Measurements from ENCODE around the gene ITPR2. TPM values are rescaled to one million over a fixed set of nuclear protein-coding genes. Genes with fewer than 3 reads are reported as not detected.

Gene ITPR2
- total and polyA plus RNA-seq, 4 donors: 11.7 to 93.3 (median 35.4) TPM

DNA sequence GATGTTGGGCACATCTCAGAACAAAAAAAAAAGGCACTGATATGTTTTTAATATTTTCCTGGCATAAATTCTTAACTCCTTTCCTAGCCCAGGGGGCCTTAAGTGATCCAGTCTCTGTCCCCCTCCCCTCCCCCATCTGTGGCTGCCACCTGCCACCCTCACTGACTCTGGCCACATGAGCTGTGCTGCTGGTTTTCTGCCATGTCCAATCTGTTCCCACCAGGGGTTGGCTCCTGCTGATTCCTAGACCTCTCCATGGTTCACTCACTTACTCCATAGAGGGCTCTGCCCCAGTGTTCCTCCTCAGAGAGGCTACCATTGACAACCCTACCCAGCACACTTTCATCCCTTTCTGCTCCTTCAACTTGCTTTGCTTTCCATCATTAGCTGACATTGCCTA lies 474.3 kb downstream of the ITPR2 start:
- DNase-seq (ENCODE audit: low spot score): no peak
- Histone ChIP-seq H3K36me3 (ENCODE audit: control insufficient read depth in 4 of 4, insufficient read depth in 3 of 4, low read depth in 1 of 4, low read length in 3 of 4) (no peaks in the 10 kb centered on the region), H3K4me3 (ENCODE audit: low read depth in 1 of 3, low read length in 3 of 3) (no peak overlapping the region), H3K4me1 (ENCODE audit: control insufficient read depth in 4 of 4, insufficient read depth in 4 of 4, low read length in 3 of 4) (no peaks in the 10 kb centered on the region), H3K27me3 (ENCODE audit: control insufficient read depth in 4 of 4, insufficient read depth in 4 of 4, low read length in 3 of 4) (no peaks in the 10 kb centered on the region), H3K9ac (ENCODE audit: low read depth in 1 of 2, low read length in 2 of 2) (no peak overlapping the region), H3K9me3 (ENCODE audit: control insufficient read depth in 4 of 4, low read length in 3 of 4) (no peaks in the 10 kb centered on the region), H3K27ac (ENCODE audit: low read depth in 1 of 2, low read length in 2 of 2) (no peak overlapping the region)
- no peak for TF ChIP-seq SP1 (IDR thresholded peaks at IDR 0.05)
- TF ChIP-seq, protein P1, sequence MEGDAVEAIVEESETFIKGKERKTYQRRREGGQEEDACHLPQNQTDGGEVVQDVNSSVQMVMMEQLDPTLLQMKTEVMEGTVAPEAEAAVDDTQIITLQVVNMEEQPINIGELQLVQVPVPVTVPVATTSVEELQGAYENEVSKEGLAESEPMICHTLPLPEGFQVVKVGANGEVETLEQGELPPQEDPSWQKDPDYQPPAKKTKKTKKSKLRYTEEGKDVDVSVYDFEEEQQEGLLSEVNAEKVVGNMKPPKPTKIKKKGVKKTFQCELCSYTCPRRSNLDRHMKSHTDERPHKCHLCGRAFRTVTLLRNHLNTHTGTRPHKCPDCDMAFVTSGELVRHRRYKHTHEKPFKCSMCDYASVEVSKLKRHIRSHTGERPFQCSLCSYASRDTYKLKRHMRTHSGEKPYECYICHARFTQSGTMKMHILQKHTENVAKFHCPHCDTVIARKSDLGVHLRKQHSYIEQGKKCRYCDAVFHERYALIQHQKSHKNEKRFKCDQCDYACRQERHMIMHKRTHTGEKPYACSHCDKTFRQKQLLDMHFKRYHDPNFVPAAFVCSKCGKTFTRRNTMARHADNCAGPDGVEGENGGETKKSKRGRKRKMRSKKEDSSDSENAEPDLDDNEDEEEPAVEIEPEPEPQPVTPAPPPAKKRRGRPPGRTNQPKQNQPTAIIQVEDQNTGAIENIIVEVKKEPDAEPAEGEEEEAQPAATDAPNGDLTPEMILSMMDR (IDR thresholded peaks at IDR 0.05; ENCODE audit: low read depth, low read length, missing input control): no peak
- TF ChIP-seq, protein P2, sequence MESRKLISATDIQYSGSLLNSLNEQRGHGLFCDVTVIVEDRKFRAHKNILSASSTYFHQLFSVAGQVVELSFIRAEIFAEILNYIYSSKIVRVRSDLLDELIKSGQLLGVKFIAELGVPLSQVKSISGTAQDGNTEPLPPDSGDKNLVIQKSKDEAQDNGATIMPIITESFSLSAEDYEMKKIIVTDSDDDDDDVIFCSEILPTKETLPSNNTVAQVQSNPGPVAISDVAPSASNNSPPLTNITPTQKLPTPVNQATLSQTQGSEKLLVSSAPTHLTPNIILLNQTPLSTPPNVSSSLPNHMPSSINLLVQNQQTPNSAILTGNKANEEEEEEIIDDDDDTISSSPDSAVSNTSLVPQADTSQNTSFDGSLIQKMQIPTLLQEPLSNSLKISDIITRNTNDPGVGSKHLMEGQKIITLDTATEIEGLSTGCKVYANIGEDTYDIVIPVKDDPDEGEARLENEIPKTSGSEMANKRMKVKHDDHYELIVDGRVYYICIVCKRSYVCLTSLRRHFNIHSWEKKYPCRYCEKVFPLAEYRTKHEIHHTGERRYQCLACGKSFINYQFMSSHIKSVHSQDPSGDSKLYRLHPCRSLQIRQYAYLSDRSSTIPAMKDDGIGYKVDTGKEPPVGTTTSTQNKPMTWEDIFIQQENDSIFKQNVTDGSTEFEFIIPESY (IDR thresholded peaks at IDR 0.05): no peak
- TF ChIP-seq, protein P3, sequence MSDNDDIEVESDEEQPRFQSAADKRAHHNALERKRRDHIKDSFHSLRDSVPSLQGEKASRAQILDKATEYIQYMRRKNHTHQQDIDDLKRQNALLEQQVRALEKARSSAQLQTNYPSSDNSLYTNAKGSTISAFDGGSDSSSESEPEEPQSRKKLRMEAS (IDR thresholded peaks at IDR 0.05): no peak
- TF ChIP-seq, protein P4, sequence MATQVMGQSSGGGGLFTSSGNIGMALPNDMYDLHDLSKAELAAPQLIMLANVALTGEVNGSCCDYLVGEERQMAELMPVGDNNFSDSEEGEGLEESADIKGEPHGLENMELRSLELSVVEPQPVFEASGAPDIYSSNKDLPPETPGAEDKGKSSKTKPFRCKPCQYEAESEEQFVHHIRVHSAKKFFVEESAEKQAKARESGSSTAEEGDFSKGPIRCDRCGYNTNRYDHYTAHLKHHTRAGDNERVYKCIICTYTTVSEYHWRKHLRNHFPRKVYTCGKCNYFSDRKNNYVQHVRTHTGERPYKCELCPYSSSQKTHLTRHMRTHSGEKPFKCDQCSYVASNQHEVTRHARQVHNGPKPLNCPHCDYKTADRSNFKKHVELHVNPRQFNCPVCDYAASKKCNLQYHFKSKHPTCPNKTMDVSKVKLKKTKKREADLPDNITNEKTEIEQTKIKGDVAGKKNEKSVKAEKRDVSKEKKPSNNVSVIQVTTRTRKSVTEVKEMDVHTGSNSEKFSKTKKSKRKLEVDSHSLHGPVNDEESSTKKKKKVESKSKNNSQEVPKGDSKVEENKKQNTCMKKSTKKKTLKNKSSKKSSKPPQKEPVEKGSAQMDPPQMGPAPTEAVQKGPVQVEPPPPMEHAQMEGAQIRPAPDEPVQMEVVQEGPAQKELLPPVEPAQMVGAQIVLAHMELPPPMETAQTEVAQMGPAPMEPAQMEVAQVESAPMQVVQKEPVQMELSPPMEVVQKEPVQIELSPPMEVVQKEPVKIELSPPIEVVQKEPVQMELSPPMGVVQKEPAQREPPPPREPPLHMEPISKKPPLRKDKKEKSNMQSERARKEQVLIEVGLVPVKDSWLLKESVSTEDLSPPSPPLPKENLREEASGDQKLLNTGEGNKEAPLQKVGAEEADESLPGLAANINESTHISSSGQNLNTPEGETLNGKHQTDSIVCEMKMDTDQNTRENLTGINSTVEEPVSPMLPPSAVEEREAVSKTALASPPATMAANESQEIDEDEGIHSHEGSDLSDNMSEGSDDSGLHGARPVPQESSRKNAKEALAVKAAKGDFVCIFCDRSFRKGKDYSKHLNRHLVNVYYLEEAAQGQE (IDR thresholded peaks at IDR 0.05): no peak
- no peak for TF ChIP-seq RXRA (IDR thresholded peaks at IDR 0.05)
- TF ChIP-seq YY1 (IDR thresholded peaks at IDR 0.05): no peak
- TF ChIP-seq HNF4A (conservative IDR thresholded peaks at IDR 0.05): no peak
- TF ChIP-seq FOXA2 (IDR thresholded peaks at IDR 0.05): no peak
- TF ChIP-seq NR2F2 (IDR thresholded peaks at IDR 0.05): no peak
- TF ChIP-seq EGR1 (IDR thresholded peaks at IDR 0.05; ENCODE audit: low read depth in 2 of 2): no peak
- TF ChIP-seq, protein P5, sequence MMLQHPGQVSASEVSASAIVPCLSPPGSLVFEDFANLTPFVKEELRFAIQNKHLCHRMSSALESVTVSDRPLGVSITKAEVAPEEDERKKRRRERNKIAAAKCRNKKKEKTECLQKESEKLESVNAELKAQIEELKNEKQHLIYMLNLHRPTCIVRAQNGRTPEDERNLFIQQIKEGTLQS (IDR thresholded peaks at IDR 0.05): no peak
- TF ChIP-seq JUND (IDR thresholded peaks at IDR 0.05): no peak

DNA sequence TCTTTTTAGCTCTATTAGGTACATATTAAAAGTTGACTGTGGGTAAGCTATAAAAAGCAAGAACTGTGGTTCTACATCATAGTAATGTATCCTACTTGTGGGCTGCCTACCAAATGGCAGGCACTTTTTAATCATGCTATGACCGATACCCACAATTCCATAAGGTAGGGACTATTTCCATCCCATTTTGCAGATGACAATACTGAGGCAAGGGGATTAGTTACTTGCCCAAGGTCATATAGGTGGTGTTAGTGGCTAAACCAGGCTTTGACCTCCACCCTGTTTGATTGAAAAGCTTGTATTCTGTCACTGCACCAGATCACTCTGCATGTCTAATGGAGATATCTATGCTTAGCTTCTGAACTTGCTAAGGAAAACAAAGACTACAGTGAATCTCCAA lies 485.7 kb downstream of the ITPR2 start:
- 98% methylated on average over 1 of the region's 1 CpG for WGBS
- peaks cover 0 to 17% (median 0%) of the 10 kb centered on the region in 4 donors for H3K36me3 ChIP-seq (ENCODE audit: control insufficient read depth in 4 of 4, insufficient read depth in 3 of 4, low read depth in 1 of 4, low read length in 3 of 4)
- H3K4me3 ChIP-seq (ENCODE audit: low read depth in 1 of 3, low read length in 3 of 3): no peak overlapping the region
- H3K4me1 ChIP-seq (ENCODE audit: control insufficient read depth in 4 of 4, insufficient read depth in 4 of 4, low read length in 3 of 4): peaks cover 0 to 5% (median 0%) of the 10 kb centered on the region in 4 donors
- no peaks in the 10 kb centered on the region for H3K9me3 ChIP-seq (ENCODE audit: control insufficient read depth in 4 of 4, low read length in 3 of 4)
- TF ChIP-seq, protein P2 (IDR thresholded peaks at IDR 0.05): no peak
- TF ChIP-seq, protein P4 (IDR thresholded peaks at IDR 0.05): no peak
- DNase-seq (ENCODE audit: low spot score): no peak
- H3K27me3 ChIP-seq (ENCODE audit: control insufficient read depth in 4 of 4, insufficient read depth in 4 of 4, low read length in 3 of 4): no peaks in the 10 kb centered on the region
- H3K27ac ChIP-seq (ENCODE audit: low read depth in 1 of 2, low read length in 2 of 2): no peak overlapping the region
- H3K9ac ChIP-seq (ENCODE audit: low read depth in 1 of 2, low read length in 2 of 2): no peak overlapping the region
